HepG2 (cell line): ENCODE measurements around the gene SPTSSA. TPM values are rescaled to one million over a fixed set of nuclear protein-coding genes. Genes with fewer than 3 reads are reported as not detected.

Experiments used
- FOXP4 ChIP-seq: sonication (generic); formaldehyde crosslinking; IDR thresholded peaks from 2 replicates; pipeline ENCODE4 v1.4.0; 2020; ENCODE audit warnings: missing genetic modification reagents
- FUBP1 ChIP-seq: sonication (generic); formaldehyde crosslinking; IDR thresholded peaks from 2 replicates; pipeline ENCODE4 v1.5.1; 2020; ENCODE audit warnings: missing genetic modification reagents, mild to moderate bottlenecking, borderline replicate concordance
- GATAD2A ChIP-seq: IDR thresholded peaks from 2 replicates; pipeline ENCODE4 v1.6.1; 2016
- KLF11 ChIP-seq: IDR thresholded peaks from 2 replicates; pipeline ENCODE4 v1.6.1; 2016; ENCODE audit warnings: missing compliant biosample characterization
- POGK ChIP-seq: sonication (generic); formaldehyde crosslinking; conservative IDR thresholded peaks from 2 replicates; pipeline ENCODE4 v1.8.0; 2022; ENCODE audit warnings: mild to moderate bottlenecking, moderate library complexity, missing genetic modification reagents
- TFE3 ChIP-seq: IDR thresholded peaks from 2 replicates; pipeline ENCODE4 v1.6.1; 2016
- ZNF207 ChIP-seq: fragments of 450-650 bp; IDR thresholded peaks from 2 replicates; pipeline ENCODE4 v1.6.1; 2016; ENCODE audit warnings: antibody characterized with exemption, borderline replicate concordance
- ZNF407 ChIP-seq: sonication (generic); formaldehyde crosslinking; IDR thresholded peaks from one replicate; pipeline ENCODE4 v1.5.1; 2020; ENCODE audit warnings: mild to moderate bottlenecking, missing genetic modification reagents; ENCODE audit errors: not compliant biosample characterization
- ZNF691 ChIP-seq: sonication (generic); formaldehyde crosslinking; IDR thresholded peaks from 2 replicates; pipeline ENCODE4 v1.4.0; 2020; ENCODE audit warnings: missing genetic modification reagents, low read depth, mild to moderate bottlenecking, borderline replicate concordance
- polyA plus RNA-seq, 8 experiments: library from polyadenylated mRNA; depleted of rRNA in 3 of 8; stranded (reverse) in 7 of 8; unstranded in 1 of 8; fragments of >200 nt; fragmentation: Illumina TruSeq in 4 of 8; extraction: Trizol in 4 of 8; gene quantifications; 2 replicates each; pipeline versions ENCODE4 v1.2.1 to v1.2.3, GENCODE V29; 2011 to 2016; ENCODE audit warnings: low read depth in 4 of 8, missing spikeins in 1 of 8, mixed read lengths in 1 of 8; ENCODE audit not compliant: insufficient read depth in 1 of 8
- total RNA-seq, 5 experiments: library from RNA; depleted of rRNA; stranded (reverse); fragments of >200 nt; fragmentation: Illumina TruSeq; extraction: Trizol; gene quantifications; 2 replicates each; pipeline ENCODE4 v1.2.3, GENCODE V29; 2016; ENCODE audit warnings: low read depth in 1 of 5

SPTSSA gene
- total and polyA plus RNA-seq, 2 of the 13 experiments (the other 11 are each of a cell fraction or from before 2014, with no cell fraction given): 19.1 to 86.1 TPM

GRCh38 chr14:34436960-34437728 lies 24.9 kb downstream of the SPTSSA start (continued):
- no peak for TF ChIP-seq ZNF407 (CRISPR knock-in tag)
- TF ChIP-seq ZNF691 (CRISPR knock-in tag): no peak
- TF ChIP-seq ZNF207: peak; percentile 12; the same call in 1 of the 2 replicates
- TF ChIP-seq FUBP1: 0 out of 2 replicates have a peak, but pooled peaks have one; percentile 79
- peak; percentile 55; the same call in 1 of the 2 replicates for TF ChIP-seq KLF11 (CRISPR knock-in tag)
- TF ChIP-seq TFE3: 0 out of 2 replicates have a peak, but pooled peaks have one; percentile 7
- peak; percentile 8; the same call in 1 of the 2 replicates for TF ChIP-seq FOXP4 (CRISPR knock-in tag)
- 0 out of 2 replicates have a peak, but pooled peaks have one; percentile 38 for TF ChIP-seq POGK (CRISPR knock-in tag)
- TF ChIP-seq GATAD2A (CRISPR knock-in tag): peak; percentile 56
